Fibroblast of skin of right biceps (primary cell): Measurements from ENCODE around the gene RNF26.
"Not testable (repeated sequence)": the region's sequence is repeated elsewhere in the genome, so short reads cannot be mapped to it uniquely, and the experiment has no call there.

Experiments used
- DNase-seq: peaks from one replicate; pipeline ENCODE4 v3.0.0-alpha.2; 2013

Gene RNF26

GRCh38 chr11:119372260-119373058 lies 38.1 kb downstream of the RNF26 start:
- DNase-seq: no peak

- DNase-seq: no peak
These were observed 39.0 kb downstream of the RNF26 start for GRCh38 chr11:119373059-119373920.

- DNase-seq: peak; percentile 69
These were observed 39.7 kb downstream of the RNF26 start for GRCh38 chr11:119373921-119374631.

GRCh38 chr11:119374632-119375336 lies 40.5 kb downstream of the RNF26 start:
- no peak for DNase-seq

- peak; percentile 49 for DNase-seq
These were observed 41.2 kb downstream of the RNF26 start for GRCh38 chr11:119375337-119376196.

- no peak for DNase-seq
These were observed 42.0 kb downstream of the RNF26 start for GRCh38 chr11:119376197-119376847.

GRCh38 chr11:119377112-119377901 lies 43.0 kb downstream of the RNF26 start:
- no peak for DNase-seq

- no peak for DNase-seq
These were observed 43.8 kb downstream of the RNF26 start for GRCh38 chr11:119377961-119378667.

GRCh38 chr11:119378851-119379465 lies 44.6 kb downstream of the RNF26 start:
- DNase-seq: no peak

GRCh38 chr11:119380160-119380826 lies 46.0 kb downstream of the RNF26 start:
- DNase-seq: no peak

GRCh38 chr11:119380827-119381180 lies 46.5 kb downstream of the RNF26 start:
- DNase-seq: no peak

- peak; percentile 95 for DNase-seq
These were observed 47.1 kb downstream of the RNF26 start, which contains the start of gene USP2 for GRCh38 chr11:119381181-119381988. Gene USP2 (minus strand): TSS chr11:119381690. CDS start chr11:119373480, 8,210 bp downstream.

- DNase-seq: no peak
These were observed 47.8 kb downstream of the RNF26 start for GRCh38 chr11:119382101-119382500.

- not testable (repeated sequence) for DNase-seq
These were observed 48.2 kb downstream of the RNF26 start for GRCh38 chr11:119382513-119382912.

GRCh38 chr11:119384332-119384731 lies 50.0 kb downstream of the RNF26 start:
- no peak for DNase-seq
